CD14-positive monocyte (primary cell): ENCODE measurements around the gene CDH12. TPM values are rescaled to one million over a fixed set of nuclear protein-coding genes. Genes with fewer than 3 reads are reported as not detected.

Experiments
- DNase-seq, 3 donors: peaks; one replicate each; pipeline ENCODE4 v3.0.0-alpha.2; 2011 to 2022
- H2AFZ ChIP-seq: 2 replicates; pipeline ENCODE4 v1.6.0; 2012; ENCODE audit warnings: mild to moderate bottlenecking, low read depth, low read length, inconsistent platforms; ENCODE audit not compliant: insufficient read depth, poor library complexity, severe bottlenecking
- H3K27ac ChIP-seq, 2 donors: 1 replicate in 1 of 2; 2 replicates in 1 of 2; pipeline ENCODE4 v1.5.1; 2012 to 2013; ENCODE audit warnings: low read length in 2 of 2, control low read depth in 1 of 2, inconsistent platforms in 1 of 2, low read depth in 1 of 2, mild to moderate bottlenecking in 1 of 2
- H3K27me3 ChIP-seq, 2 donors: one replicate each; pipeline versions ENCODE4 v1.6.0 to v1.6.1; 2011 to 2013; ENCODE audit warnings: low read length in 2 of 2; ENCODE audit not compliant: control insufficient read depth in 2 of 2, insufficient read depth in 2 of 2
- H3K36me3 ChIP-seq, 2 donors: replicated peaks in 1 of 2; 1 replicate in 1 of 2; 2 replicates in 1 of 2; pipeline versions ENCODE4 v1.5.1 to v1.6.1; 2012 to 2013; ENCODE audit warnings: low read length in 2 of 2, control low read depth in 1 of 2, inconsistent platforms in 1 of 2, mild to moderate bottlenecking in 1 of 2; ENCODE audit not compliant: insufficient read depth in 2 of 2, control insufficient read depth in 1 of 2
- H3K4me1 ChIP-seq, 2 donors: 1 replicate in 1 of 2; 2 replicates in 1 of 2; pipeline versions ENCODE4 v1.5.1 to v1.6.1; 2012 to 2013; ENCODE audit warnings: low read length in 2 of 2, control low read depth in 1 of 2, inconsistent platforms in 1 of 2, mild to moderate bottlenecking in 1 of 2, moderate library complexity in 1 of 2; ENCODE audit not compliant: insufficient read depth in 2 of 2, control insufficient read depth in 1 of 2
- H3K4me2 ChIP-seq: replicated peaks from 2 replicates; pipeline ENCODE3; 2012; ENCODE audit warnings: low read length, moderate library complexity, mild to moderate bottlenecking; ENCODE audit not compliant: poor library complexity, severe bottlenecking; ENCODE audit errors: extremely low read depth
- H3K4me3 ChIP-seq, 3 experiments: fragments of 200-600 bp in 1 of 3; sonication (generic) in 1 of 3; replicated peaks in 1 of 3; 1 replicate in 2 of 3; 2 replicates in 1 of 3; pipeline ENCODE4 v1.5.1; 2011 to 2013; ENCODE audit warnings: low read length in 3 of 3, mild to moderate bottlenecking in 3 of 3, control low read depth in 2 of 3, low read depth in 2 of 3, inconsistent platforms in 1 of 3, moderate library complexity in 1 of 3
- H3K79me2 ChIP-seq: 2 replicates; pipeline ENCODE4 v1.6.0; 2012; ENCODE audit warnings: mild to moderate bottlenecking, control low read depth, inconsistent platforms, low read length, moderate library complexity; ENCODE audit not compliant: insufficient read depth
- H3K9ac ChIP-seq: 2 replicates; pipeline ENCODE4 v1.6.0; 2017; ENCODE audit warnings: low read length, mild to moderate bottlenecking; ENCODE audit not compliant: insufficient read depth, poor library complexity, severe bottlenecking
- H3K9me3 ChIP-seq, 2 donors: replicated peaks in 1 of 2; 1 replicate in 1 of 2; 2 replicates in 1 of 2; pipeline versions ENCODE4 v1.5.1 to v1.6.1; 2012 to 2013; ENCODE audit warnings: low read length in 2 of 2, control low read depth in 1 of 2; ENCODE audit not compliant: control insufficient read depth in 1 of 2, insufficient read depth in 1 of 2
- H4K20me1 ChIP-seq: 2 replicates; pipeline ENCODE4 v1.6.0; 2012; ENCODE audit warnings: mild to moderate bottlenecking, low read length, control low read depth, moderate library complexity; ENCODE audit not compliant: insufficient read depth
- H3K27ac Mint-ChIP-seq, 7 donors: one replicate each; pipeline ENCODE4 v1.8.0; 2020; ENCODE audit warnings: mild to moderate bottlenecking in 7 of 7, mixed read lengths in 7 of 7, moderate library complexity in 6 of 7, inconsistent platforms in 2 of 7
- H3K27me3 Mint-ChIP-seq, 3 donors: one replicate each; pipeline ENCODE4 v1.8.0; 2021 to 2022; ENCODE audit warnings: low read depth in 3 of 3, mild to moderate bottlenecking in 3 of 3, mixed read lengths in 3 of 3, moderate library complexity in 3 of 3, inconsistent platforms in 1 of 3
- H3K36me3 Mint-ChIP-seq, 2 donors: one replicate each; pipeline ENCODE4 v1.8.0; 2020; ENCODE audit warnings: mixed read lengths in 2 of 2, inconsistent platforms in 1 of 2, mild to moderate bottlenecking in 1 of 2
- H3K4me1 Mint-ChIP-seq: one replicate; pipeline ENCODE4 v1.8.0; 2020; ENCODE audit warnings: mild to moderate bottlenecking, mixed read lengths
- H3K4me3 Mint-ChIP-seq, 2 donors: one replicate each; pipeline ENCODE4 v1.8.0; 2020; ENCODE audit warnings: mild to moderate bottlenecking in 2 of 2, mixed read lengths in 2 of 2, moderate library complexity in 1 of 2
- H3K9me3 Mint-ChIP-seq, 7 donors: one replicate each; pipeline ENCODE4 v1.8.0; 2020 to 2022; ENCODE audit warnings: mixed read lengths in 7 of 7, mild to moderate bottlenecking in 6 of 7, moderate library complexity in 6 of 7, inconsistent platforms in 2 of 7
- CTCF ChIP-seq: fragments of 200-600 bp; IDR thresholded peaks from one replicate; pipeline ENCODE4 v1.8.0; 2022; ENCODE audit warnings: antibody characterized with exemption, mild to moderate bottlenecking
- WGBS: methylation state at CpG from one replicate; pipeline ENCODE4 v1.1.5; 2013; ENCODE audit warnings: missing lambda C conversion rate; ENCODE audit not compliant: insufficient coverage; 5-methylcytosine and 5-hydroxymethylcytosine counted together
- intact Hi-C, 2 donors: fragments of 100-400 bp; cut with micrococcal nuclease; formaldehyde crosslinking; loops; one replicate each; pipeline versions ENCODE4 v1.15.0 to v1.15.1; 2023
- polyA plus RNA-seq, 3 donors: library from polyadenylated mRNA; depleted of rRNA in 1 of 3; unstranded in 2 of 3; stranded (reverse) in 1 of 3; fragments of 300-500 nt in 2 of 3; fragments of >200 nt in 1 of 3; fragmentation: Illumina TruSeq in 2 of 3; gene quantifications; 1 replicate in 2 of 3; 2 replicates in 1 of 3; pipeline ENCODE4 v1.2.3, GENCODE V29; 2012 to 2021

The CDH12 gene
- polyA plus RNA-seq, 3 donors, result not detected

- Histone ChIP-seq H4K20me1 (no peaks in the 10 kb centered on the region), H3K4me1 (no peaks in the 10 kb centered on the region), H3K36me3 (no peaks in the 10 kb centered on the region), H3K79me2 (no peaks in the 10 kb centered on the region), H3K9me3 (no peaks in the 10 kb centered on the region), H2AFZ (no peak overlapping the region), H3K9ac (no peak overlapping the region), H3K4me3 (no peak overlapping the region), H3K4me2 (no peak overlapping the region), H3K27ac (no peak overlapping the region), H3K27me3 (no peaks in the 10 kb centered on the region)
- Mint-ChIP-seq H3K9me3 (no peaks in the 10 kb centered on the region), H3K36me3 (no peaks in the 10 kb centered on the region), H3K27ac (no peak overlapping the region), H3K27me3 (no peaks in the 10 kb centered on the region), H3K4me3 (no peak overlapping the region), H3K4me1 (no peaks in the 10 kb centered on the region)
- intact Hi-C loops, result no loop called here
- TF ChIP-seq CTCF, result no peak
- no peak for DNase-seq
- WGBS, result no CpG with 5 or more reads among the region's 3 CpGs
These were observed 773.6 kb downstream of the CDH12 start for GRCh38 chr5:22079566-22079965.

GRCh38 chr5:22079002-22079401, 774.1 kb downstream of the CDH12 start:
- Mint-ChIP-seq H3K36me3 (no peaks in the 10 kb centered on the region), H3K4me3 (no peak overlapping the region), H3K27ac (no peak overlapping the region), H3K9me3 (peaks cover 0 to 3% (median 0%) of the 10 kb centered on the region in 7 donors), H3K4me1 (no peaks in the 10 kb centered on the region), H3K27me3 (no peaks in the 10 kb centered on the region)
- H3K9me3 ChIP-seq, result no peaks in the 10 kb centered on the region
- DNase-seq, result no peak
- H3K4me1 ChIP-seq, result no peaks in the 10 kb centered on the region
- no peak overlapping the region for H2AFZ ChIP-seq
- H4K20me1 ChIP-seq, result no peaks in the 10 kb centered on the region
- no peak overlapping the region for H3K27ac ChIP-seq
- H3K36me3 ChIP-seq, result no peaks in the 10 kb centered on the region
- H3K4me3 ChIP-seq, result no peak overlapping the region
- no peak overlapping the region for H3K9ac ChIP-seq
- no peak for TF ChIP-seq CTCF
- no peaks in the 10 kb centered on the region for H3K27me3 ChIP-seq
- no peak overlapping the region for H3K4me2 ChIP-seq
- intact Hi-C loops, result no loop called here
- H3K79me2 ChIP-seq, result no peaks in the 10 kb centered on the region
